ENCODE data around the gene TRPV6.

Gene TRPV6

GRCh38 chr7:142851919-142852318 lies 33.6 kb downstream of the TRPV6 start:
- no peak for DNase-seq (ENCODE audit: low spot score)

GRCh38 chr7:142851269-142851668 lies 34.3 kb downstream of the TRPV6 start:
- DNase-seq (ENCODE audit: low spot score), result no peak

GRCh38 chr7:142847353-142847752 lies 38.2 kb downstream of the TRPV6 start:
- DNase-seq (ENCODE audit: low spot score), result no peak

- no peak for DNase-seq (ENCODE audit: low spot score)
Measured at GRCh38 chr7:142842251-142842766, 43.2 kb downstream of the TRPV6 start.

- no peak for DNase-seq (ENCODE audit: low spot score)
Measured at GRCh38 chr7:142838461-142839213, 46.9 kb downstream of the TRPV6 start.

- no peak for DNase-seq (ENCODE audit: low spot score)
Measured at GRCh38 chr7:142836426-142836825, 49.1 kb downstream of the TRPV6 start.

- DNase-seq (ENCODE audit: low spot score), result no peak
Measured at GRCh38 chr7:142835487-142835886, 50.1 kb downstream of the TRPV6 start.

GRCh38 chr7:142833174-142834048 lies 52.1 kb downstream of the TRPV6 start:
- no peak for DNase-seq (ENCODE audit: low spot score)

- no peak for DNase-seq (ENCODE audit: low spot score)
Measured at GRCh38 chr7:142832417-142832816, 53.1 kb downstream of the TRPV6 start.

- no peak for DNase-seq (ENCODE audit: low spot score)
Measured at GRCh38 chr7:142827951-142828500, 57.5 kb downstream of the TRPV6 start.

GRCh38 chr7:142822714-142823113 lies 62.8 kb downstream of the TRPV6 start:
- DNase-seq (ENCODE audit: low spot score), result no peak
